ENCODE measurements around the gene ANKRD55. TPM values are rescaled to one million over a fixed set of nuclear protein-coding genes. Genes with fewer than 3 reads are reported as not detected.

Gene ANKRD55
- total and polyA plus RNA-seq, 4 donors = 0.37 to 1.9 (median 1.4) TPM

DNA sequence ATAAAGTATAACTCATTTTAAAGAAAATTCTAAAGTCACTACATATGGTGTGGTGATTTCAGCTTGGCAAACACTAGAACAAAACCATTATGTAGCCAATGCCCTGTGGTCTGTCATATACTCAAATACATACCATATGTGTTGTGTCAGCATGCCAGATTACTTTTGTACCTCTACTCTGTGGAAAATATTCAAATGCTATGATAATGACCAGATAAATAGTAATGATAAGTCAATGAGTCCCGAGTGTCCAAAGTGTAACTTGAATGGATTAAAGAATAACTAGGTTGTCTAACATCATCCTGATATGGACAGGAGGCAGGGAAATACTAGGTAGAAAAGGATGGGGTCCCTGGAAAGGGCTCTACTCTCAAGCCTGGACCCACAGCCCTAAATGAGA lies 180.4 kb downstream of the ANKRD55 start (continued):
- TF ChIP-seq, protein P1, sequence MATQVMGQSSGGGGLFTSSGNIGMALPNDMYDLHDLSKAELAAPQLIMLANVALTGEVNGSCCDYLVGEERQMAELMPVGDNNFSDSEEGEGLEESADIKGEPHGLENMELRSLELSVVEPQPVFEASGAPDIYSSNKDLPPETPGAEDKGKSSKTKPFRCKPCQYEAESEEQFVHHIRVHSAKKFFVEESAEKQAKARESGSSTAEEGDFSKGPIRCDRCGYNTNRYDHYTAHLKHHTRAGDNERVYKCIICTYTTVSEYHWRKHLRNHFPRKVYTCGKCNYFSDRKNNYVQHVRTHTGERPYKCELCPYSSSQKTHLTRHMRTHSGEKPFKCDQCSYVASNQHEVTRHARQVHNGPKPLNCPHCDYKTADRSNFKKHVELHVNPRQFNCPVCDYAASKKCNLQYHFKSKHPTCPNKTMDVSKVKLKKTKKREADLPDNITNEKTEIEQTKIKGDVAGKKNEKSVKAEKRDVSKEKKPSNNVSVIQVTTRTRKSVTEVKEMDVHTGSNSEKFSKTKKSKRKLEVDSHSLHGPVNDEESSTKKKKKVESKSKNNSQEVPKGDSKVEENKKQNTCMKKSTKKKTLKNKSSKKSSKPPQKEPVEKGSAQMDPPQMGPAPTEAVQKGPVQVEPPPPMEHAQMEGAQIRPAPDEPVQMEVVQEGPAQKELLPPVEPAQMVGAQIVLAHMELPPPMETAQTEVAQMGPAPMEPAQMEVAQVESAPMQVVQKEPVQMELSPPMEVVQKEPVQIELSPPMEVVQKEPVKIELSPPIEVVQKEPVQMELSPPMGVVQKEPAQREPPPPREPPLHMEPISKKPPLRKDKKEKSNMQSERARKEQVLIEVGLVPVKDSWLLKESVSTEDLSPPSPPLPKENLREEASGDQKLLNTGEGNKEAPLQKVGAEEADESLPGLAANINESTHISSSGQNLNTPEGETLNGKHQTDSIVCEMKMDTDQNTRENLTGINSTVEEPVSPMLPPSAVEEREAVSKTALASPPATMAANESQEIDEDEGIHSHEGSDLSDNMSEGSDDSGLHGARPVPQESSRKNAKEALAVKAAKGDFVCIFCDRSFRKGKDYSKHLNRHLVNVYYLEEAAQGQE (IDR thresholded peaks at IDR 0.05) = no peak
- peak; percentile 57 for TF ChIP-seq SP1 (IDR thresholded peaks at IDR 0.05)
- TF ChIP-seq, protein P2, sequence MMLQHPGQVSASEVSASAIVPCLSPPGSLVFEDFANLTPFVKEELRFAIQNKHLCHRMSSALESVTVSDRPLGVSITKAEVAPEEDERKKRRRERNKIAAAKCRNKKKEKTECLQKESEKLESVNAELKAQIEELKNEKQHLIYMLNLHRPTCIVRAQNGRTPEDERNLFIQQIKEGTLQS (IDR thresholded peaks at IDR 0.05) = no peak
- TF ChIP-seq, protein P3, sequence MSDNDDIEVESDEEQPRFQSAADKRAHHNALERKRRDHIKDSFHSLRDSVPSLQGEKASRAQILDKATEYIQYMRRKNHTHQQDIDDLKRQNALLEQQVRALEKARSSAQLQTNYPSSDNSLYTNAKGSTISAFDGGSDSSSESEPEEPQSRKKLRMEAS (IDR thresholded peaks at IDR 0.05) = no peak
- no peak for TF ChIP-seq YY1 (IDR thresholded peaks at IDR 0.05)
- no peak for TF ChIP-seq FOXA1 (IDR thresholded peaks at IDR 0.05)
- no peak for TF ChIP-seq RXRA (IDR thresholded peaks at IDR 0.05)
- no peak for TF ChIP-seq TAF1 (conservative IDR thresholded peaks at IDR 0.05)
- peak; percentile 48 to 52 for TF ChIP-seq HNF4A (conservative IDR thresholded peaks at IDR 0.05)
- no peak for TF ChIP-seq GABPA (IDR thresholded peaks at IDR 0.05 in 1 of 2, conservative IDR thresholded peaks at IDR 0.05 in 1 of 2)
- no peak for TF ChIP-seq EGR1 (IDR thresholded peaks at IDR 0.05; ENCODE audit: low read depth in 2 of 2)
- peak in 1 of 2 donors; percentile 16 for TF ChIP-seq RAD21 (IDR thresholded peaks at IDR 0.05)
- TF ChIP-seq HNF4G (IDR thresholded peaks at IDR 0.05) = peak; percentile 27

DNA sequence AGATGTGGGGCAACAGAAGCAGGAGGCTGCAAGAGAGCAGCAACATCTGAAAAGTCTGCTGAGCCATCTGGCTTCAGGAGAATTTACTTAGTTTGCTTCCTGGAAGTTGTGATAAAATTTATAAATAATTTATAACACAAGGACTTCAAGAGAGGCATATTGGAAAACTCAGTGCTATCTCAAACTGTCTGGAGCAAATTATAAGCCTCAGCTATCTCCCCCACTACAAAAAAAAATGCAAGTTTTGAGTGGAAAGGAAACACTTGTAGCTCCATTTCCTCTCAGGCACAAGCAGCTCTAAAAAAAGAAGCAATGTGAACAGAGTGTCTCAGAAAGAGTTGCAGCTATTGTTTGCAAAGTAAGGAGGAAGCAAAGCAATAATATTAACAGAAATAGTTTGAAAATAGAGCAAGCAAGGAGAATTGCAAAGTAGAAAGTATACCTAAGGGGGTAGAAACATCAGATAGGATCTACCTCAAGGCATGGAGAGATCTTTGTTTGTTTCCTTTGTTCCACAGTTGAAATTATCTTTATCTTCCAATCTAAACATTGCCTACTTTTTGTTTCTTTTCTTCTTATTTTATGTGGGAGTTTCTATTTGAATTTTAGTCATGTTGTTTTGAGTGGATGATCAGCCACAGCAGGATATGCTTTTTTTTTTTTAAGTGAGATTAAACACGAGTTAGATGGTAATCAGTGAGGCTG lies 182.4 kb downstream of the ANKRD55 start:
- Histone ChIP-seq H3K4me1 (ENCODE audit: control insufficient read depth in 4 of 4, insufficient read depth in 4 of 4, low read length in 3 of 4) (peaks cover 0 to 15% (median 7%) of the 10 kb centered on the region in 4 donors), H3K9me3 (ENCODE audit: control insufficient read depth in 4 of 4, low read length in 3 of 4) (peaks cover 0 to 4% (median under 1%) of the 10 kb centered on the region in 4 donors), H3K4me3 (ENCODE audit: low read depth in 1 of 3, low read length in 3 of 3) (no peak overlapping the region), H3K9ac (ENCODE audit: low read depth in 1 of 2, low read length in 2 of 2) (peak overlapping the region in 1 of 2 donors; percentile 35), H3K36me3 (ENCODE audit: control insufficient read depth in 4 of 4, insufficient read depth in 3 of 4, low read depth in 1 of 4, low read length in 3 of 4) (no peaks in the 10 kb centered on the region), H3K27me3 (ENCODE audit: control insufficient read depth in 4 of 4, insufficient read depth in 4 of 4, low read length in 3 of 4) (no peaks in the 10 kb centered on the region), H3K27ac (ENCODE audit: low read depth in 1 of 2, low read length in 2 of 2) (peak overlapping the region in 1 of 2 donors; percentile 32)
- no peak for DNase-seq (ENCODE audit: low spot score)
- WGBS = 43% methylated on average over 1 of the region's 1 CpG
- TF ChIP-seq, protein P2 (IDR thresholded peaks at IDR 0.05) = no peak
- TF ChIP-seq TAF1 (conservative IDR thresholded peaks at IDR 0.05) = no peak
- no peak for TF ChIP-seq HNF4G (IDR thresholded peaks at IDR 0.05)
- TF ChIP-seq, protein P1 (IDR thresholded peaks at IDR 0.05) = peak; percentile 20
- TF ChIP-seq FOXA2 (IDR thresholded peaks at IDR 0.05) = no peak
- no peak for TF ChIP-seq FOXA1 (IDR thresholded peaks at IDR 0.05)
- TF ChIP-seq RAD21 (IDR thresholded peaks at IDR 0.05) = peak; percentile 46 to 57
- TF ChIP-seq YY1 (IDR thresholded peaks at IDR 0.05) = no peak
- no peak for TF ChIP-seq GABPA (IDR thresholded peaks at IDR 0.05 in 1 of 2, conservative IDR thresholded peaks at IDR 0.05 in 1 of 2)
- TF ChIP-seq, protein P3 (IDR thresholded peaks at IDR 0.05) = peak; percentile 23
- TF ChIP-seq, protein P4, sequence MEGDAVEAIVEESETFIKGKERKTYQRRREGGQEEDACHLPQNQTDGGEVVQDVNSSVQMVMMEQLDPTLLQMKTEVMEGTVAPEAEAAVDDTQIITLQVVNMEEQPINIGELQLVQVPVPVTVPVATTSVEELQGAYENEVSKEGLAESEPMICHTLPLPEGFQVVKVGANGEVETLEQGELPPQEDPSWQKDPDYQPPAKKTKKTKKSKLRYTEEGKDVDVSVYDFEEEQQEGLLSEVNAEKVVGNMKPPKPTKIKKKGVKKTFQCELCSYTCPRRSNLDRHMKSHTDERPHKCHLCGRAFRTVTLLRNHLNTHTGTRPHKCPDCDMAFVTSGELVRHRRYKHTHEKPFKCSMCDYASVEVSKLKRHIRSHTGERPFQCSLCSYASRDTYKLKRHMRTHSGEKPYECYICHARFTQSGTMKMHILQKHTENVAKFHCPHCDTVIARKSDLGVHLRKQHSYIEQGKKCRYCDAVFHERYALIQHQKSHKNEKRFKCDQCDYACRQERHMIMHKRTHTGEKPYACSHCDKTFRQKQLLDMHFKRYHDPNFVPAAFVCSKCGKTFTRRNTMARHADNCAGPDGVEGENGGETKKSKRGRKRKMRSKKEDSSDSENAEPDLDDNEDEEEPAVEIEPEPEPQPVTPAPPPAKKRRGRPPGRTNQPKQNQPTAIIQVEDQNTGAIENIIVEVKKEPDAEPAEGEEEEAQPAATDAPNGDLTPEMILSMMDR (IDR thresholded peaks at IDR 0.05; ENCODE audit: low read depth, low read length, missing input control) = no peak
- peak; percentile 53 for TF ChIP-seq SP1 (IDR thresholded peaks at IDR 0.05)
- no peak for TF ChIP-seq HNF4A (conservative IDR thresholded peaks at IDR 0.05)
- peak; percentile 70 for TF ChIP-seq NR2F2 (IDR thresholded peaks at IDR 0.05)
- no peak for TF ChIP-seq JUND (IDR thresholded peaks at IDR 0.05)
- peak in 1 of 2 donors; percentile 18 for TF ChIP-seq EGR1 (IDR thresholded peaks at IDR 0.05; ENCODE audit: low read depth in 2 of 2)
- peak in 1 of 2 donors; percentile 3 for TF ChIP-seq RXRA (IDR thresholded peaks at IDR 0.05)
- TF ChIP-seq, protein P5, sequence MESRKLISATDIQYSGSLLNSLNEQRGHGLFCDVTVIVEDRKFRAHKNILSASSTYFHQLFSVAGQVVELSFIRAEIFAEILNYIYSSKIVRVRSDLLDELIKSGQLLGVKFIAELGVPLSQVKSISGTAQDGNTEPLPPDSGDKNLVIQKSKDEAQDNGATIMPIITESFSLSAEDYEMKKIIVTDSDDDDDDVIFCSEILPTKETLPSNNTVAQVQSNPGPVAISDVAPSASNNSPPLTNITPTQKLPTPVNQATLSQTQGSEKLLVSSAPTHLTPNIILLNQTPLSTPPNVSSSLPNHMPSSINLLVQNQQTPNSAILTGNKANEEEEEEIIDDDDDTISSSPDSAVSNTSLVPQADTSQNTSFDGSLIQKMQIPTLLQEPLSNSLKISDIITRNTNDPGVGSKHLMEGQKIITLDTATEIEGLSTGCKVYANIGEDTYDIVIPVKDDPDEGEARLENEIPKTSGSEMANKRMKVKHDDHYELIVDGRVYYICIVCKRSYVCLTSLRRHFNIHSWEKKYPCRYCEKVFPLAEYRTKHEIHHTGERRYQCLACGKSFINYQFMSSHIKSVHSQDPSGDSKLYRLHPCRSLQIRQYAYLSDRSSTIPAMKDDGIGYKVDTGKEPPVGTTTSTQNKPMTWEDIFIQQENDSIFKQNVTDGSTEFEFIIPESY (IDR thresholded peaks at IDR 0.05) = no peak
